Fibroblast of skin of right biceps (primary cell): ENCODE measurements around the gene TPD52L1.
"Not testable (repeated sequence)": the region's sequence is repeated elsewhere in the genome, so short reads cannot be mapped to it uniquely, and the experiment has no call there.

Experiments
- DNase-seq: peaks from one replicate; pipeline ENCODE4 v3.0.0-alpha.2; 2013

The TPD52L1 gene, protein sequence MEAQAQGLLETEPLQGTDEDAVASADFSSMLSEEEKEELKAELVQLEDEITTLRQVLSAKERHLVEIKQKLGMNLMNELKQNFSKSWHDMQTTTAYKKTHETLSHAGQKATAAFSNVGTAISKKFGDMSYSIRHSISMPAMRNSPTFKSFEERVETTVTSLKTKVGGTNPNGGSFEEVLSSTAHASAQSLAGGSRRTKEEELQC

GRCh38 chr6:125153391-125154117 is at the start of gene TPD52L1:
TPD52L1 (plus strand) TSS chr6:125153773; CDS start chr6:125153952, 179 bp downstream.
- DNase-seq = peak; percentile 71

DNA sequence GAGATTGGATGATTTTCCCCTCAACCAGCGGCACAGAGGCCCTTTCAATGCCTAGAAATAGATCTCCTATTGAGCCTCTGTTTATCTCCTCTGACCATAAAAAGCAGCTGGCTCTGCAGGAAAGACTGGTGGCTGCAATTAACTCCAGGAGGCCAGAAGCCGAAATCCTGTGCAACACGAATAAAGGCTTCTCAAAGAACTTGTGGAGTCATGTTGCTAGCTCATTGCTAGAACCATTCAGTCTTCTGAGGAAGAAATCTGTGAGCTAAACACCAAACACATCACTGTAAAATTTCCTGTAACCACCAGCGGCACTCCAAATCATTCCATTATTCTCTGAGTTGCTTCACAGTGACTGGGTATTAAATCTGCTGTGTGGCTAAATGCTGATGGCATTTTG is 49.1 kb upstream of the TPD52L1 start:
- peak; percentile 85 for DNase-seq

- no peak for DNase-seq
These were observed 46.5 kb upstream of the TPD52L1 start for GRCh38 chr6:125107048-125107447.

GRCh38 chr6:125107896-125108295 is 45.7 kb upstream of the TPD52L1 start:
- peak; percentile 54 for DNase-seq

GRCh38 chr6:125110056-125110455 is 43.5 kb upstream of the TPD52L1 start:
- DNase-seq = no peak

- no peak for DNase-seq
These were observed 42.2 kb upstream of the TPD52L1 start for GRCh38 chr6:125111219-125111983.

DNA sequence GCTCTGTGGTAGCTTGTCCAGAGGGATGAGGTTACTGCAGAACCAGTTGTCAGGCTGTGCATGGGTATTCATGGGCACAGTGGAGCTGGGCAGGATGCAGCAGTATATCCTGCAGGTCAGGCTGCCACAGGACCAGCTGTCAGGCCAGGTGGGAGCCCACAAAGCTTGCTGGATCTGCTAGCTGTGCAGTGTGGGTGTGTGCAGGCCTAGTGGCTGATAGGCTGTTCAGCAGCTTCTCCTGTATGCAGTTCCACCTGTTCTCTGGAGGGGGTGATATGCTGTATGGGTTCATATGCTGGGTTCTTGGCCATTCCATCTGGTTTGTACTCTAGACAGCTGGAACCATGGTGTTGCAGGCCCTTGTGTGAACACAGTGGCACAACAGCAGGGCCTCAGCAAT is 40.6 kb upstream of the TPD52L1 start:
- no peak for DNase-seq

- DNase-seq = peak; percentile 64
These were observed 39.2 kb upstream of the TPD52L1 start for GRCh38 chr6:125114248-125114858.

DNA sequence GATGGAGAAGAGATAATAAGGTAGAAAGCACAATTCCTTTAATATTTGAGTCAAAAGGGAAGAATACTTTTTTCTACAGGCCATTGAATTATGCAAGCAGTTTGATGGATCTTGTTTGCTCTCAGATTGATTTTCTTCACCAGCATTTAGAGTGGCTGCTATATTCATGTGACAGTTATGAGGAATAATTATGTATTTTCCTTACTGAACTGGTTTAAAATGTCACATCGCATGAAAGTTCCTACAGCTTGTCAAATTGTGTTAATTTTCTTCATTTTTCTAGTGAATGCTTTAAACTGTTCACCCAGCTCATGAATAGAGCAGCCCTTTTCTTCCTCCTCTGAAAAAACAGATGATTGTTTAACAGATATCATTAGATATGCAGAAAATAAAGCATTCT is 37.4 kb upstream of the TPD52L1 start:
- DNase-seq = no peak

DNA sequence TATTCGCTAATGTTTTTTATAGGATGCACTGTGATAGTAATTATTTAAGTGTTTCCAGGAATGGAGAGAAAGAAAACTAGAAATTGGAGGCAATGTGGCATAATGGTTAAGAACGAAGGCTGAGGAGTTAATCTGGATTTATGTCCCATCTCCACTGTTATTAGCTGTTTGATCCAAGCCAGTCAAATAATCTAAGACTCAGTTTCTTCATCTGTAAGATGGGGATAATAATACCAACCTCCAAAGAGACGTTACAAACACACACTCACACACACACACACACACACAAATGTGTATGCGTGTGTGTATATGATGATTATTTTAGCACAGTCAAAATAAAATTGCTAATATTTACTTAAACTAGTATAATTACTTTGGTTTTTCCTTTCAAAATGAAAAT is 36.9 kb upstream of the TPD52L1 start:
- DNase-seq = no peak

DNA sequence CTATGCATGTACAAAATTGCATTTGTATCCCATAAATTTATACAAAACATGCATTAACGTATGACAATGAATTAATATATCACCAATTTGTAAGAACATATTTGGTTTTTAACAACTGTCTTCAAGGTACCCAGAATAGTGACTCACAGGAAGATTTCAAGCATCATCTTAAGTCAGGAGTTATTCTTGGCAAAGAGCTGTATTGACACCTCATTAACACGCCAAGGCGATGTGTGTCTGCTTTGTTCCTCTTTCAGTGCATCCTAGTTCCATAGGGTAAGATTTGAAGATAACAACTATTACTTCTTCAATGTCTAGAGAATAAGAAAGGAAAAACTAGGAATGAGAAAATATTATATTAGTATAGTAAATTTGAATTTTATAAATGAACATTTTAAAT is 35.8 kb upstream of the TPD52L1 start:
- DNase-seq = peak; percentile 59

DNA sequence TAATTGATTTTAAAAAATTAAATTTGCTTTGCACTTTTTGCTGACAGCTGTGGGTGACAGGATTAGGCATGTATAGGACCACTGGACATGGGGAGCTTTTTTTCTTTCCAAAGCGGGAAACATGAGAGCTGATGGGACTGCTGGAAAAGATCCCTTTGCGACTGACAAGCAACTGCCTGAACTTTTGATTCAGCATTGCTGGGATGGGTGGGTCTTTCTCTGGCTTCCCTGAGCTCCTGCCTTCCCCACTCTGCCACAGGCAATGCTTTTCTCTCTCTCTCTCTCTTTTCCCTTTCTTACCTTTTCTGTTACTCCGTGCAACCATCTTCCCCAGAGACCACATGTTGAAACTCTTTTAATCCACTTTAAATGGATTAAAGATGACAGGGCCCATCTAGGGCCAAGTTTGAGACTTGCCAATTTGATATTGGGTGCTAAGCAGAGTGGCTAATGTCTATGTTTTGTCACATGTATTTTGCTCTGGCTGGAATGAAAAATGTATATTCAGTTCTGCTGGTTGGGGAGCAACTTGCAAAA is 33.5 kb upstream of the TPD52L1 start:
- DNase-seq = no peak

- DNase-seq = no peak
These were observed 31.7 kb upstream of the TPD52L1 start for GRCh38 chr6:125121894-125122293.

DNA sequence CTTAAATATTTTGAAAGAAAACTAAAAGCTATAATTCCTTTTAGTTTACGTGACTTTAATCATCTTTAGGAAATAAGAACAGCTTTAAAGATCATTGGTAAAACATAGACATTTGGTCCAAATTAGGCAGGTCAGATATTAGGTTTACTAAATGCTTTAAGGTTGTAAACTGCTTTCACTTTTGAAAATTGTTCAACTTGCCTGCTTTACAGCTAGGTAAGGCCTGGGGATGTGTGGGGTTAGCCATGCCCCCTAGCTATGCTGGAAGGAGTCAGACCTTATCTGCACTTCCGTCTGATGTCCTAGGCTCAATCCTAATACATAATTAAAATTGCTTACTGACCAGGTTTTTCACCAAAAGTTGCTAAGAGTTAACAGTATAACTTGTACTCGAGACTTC is 30.5 kb upstream of the TPD52L1 start:
- DNase-seq = no peak

- DNase-seq = no peak
These were observed 30.0 kb upstream of the TPD52L1 start for GRCh38 chr6:125123468-125124048.

DNA sequence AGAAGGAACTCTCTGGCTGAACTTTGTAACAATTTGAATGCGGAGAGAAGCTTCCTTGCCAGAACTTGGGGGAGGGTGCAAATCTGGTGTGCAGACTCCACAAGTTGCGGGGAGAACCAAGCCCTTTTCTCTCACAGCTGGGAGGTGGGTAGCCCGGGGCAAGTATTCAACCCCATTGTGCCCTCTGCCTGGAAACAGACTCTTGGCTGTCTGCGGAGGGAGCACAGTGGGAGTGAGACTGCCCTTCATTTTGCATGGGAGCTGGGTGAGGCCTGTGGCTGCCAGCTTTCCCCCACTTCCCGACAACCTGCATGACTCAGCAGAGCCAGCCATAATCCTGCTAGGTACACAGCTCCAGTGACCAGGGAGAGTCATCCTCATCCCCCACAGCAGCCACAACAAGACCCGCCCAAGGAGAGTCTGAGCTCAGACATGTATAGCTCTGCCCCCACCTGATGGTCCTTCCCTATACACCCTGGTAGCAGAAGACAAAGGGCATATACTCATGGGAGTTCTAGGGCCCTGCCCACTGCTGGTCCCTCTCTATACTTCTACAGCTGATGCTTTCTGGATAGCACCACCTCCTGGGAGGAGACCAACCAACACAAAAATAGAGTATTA is 29.4 kb upstream of the TPD52L1 start:
- peak; percentile 64 for DNase-seq

GRCh38 chr6:125125856-125126255 is 27.7 kb upstream of the TPD52L1 start:
- not testable (repeated sequence) for DNase-seq

DNA sequence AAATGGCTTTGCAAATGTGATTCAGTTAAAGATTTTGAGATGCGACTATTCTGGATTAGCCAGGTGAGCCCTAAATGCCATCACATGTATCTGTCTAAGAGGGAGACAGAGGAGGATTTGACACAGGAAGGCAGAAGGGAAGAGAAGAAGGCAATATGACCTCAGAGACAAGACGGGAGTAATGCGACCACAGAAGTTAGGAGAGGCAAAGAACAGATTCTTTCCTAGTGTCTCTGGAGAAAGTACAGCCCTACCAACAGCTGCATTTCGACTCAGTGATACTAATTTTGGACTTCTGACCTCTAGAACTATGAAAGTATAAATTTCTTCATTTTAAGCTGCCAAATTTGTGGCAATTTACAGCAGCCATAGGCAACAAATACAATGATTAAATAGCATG is 24.2 kb upstream of the TPD52L1 start:
- DNase-seq = no peak

GRCh38 chr6:125132058-125132457 is 21.5 kb upstream of the TPD52L1 start:
- DNase-seq = no peak

DNA sequence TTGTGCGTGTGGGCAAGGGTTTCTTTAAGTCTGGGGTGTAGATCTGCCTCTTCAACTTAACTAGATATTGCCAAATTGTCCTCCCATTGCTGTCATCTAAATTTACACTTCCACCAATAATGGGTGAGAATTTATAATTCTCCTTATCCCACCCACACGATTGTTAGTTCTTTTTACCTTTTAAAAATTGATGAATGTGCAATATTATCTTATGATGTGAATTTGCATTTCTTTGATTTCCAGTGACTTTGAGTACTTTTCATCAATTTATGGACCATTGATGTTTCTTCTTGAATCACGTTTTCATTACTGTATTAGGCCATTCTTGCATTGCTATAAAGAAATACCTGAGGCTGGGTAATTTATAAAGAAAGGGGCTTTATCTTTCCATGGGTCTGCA is 17.2 kb upstream of the TPD52L1 start:
- DNase-seq = no peak

DNA sequence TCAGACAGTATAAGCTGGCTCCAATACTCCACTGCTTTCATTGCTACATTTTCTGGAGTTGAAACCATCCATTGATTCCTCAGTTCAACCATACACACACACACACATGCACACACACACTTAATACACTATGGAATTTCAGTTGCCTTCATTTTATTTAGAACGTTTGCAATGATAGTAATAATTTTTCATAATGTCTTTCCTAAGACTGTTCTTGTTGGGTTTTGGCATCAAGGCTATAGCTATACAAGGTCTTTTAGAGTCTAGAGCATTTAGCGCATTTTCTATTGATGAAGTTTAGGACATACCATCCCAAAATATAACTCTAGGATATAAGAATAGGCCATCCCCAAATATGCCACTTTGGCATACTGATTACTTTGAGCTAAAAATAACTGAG is 15.5 kb upstream of the TPD52L1 start:
- DNase-seq = no peak

DNA sequence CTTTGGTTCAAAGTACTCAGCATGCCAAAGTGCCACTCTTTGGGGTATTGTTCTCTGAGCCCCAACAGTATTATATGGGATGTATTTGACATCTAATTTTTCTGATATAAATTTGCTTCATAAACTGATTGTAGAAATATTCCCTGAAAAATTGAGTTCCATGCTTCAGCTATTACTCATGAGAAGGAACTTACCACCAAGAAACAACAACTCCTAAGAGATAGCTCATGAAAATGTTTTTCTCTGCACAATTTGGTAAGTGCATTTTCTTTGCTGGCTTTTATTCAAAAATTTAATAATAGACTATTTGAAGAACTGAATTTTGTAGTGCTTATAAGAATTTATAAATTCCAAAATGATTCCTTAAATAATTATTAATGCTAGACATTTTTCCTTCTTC is 12.8 kb upstream of the TPD52L1 start:
- peak; percentile 74 for DNase-seq
